IMR-90 (cell line): Measurements from ENCODE around the gene NFKBIA. TPM values are rescaled to one million over a fixed set of nuclear protein-coding genes. Genes with fewer than 3 reads are reported as not detected.

Experiments used
- ATAC-seq: fragments of 200-7000 bp; cut with Tn5 transposase; 2 replicates; pipeline ENCODE4 v1.9.1; 2020; ENCODE audit warnings: low read depth, mild to moderate bottlenecking, moderate library complexity
- BruUV-seq: library from RNA; stranded (reverse); fragments of 400-500 nt; replicated peaks from 2 replicates; lab custom pipeline; 2021; lab: Mats Ljungman, UMichigan
- CTCF ChIA-PET: fragments of 300-600 bp; formaldehyde crosslinking; extraction: SDS; loops from one replicate; lab custom pipeline; 2021; ENCODE audit warnings: antibody characterized with exemption; lab: Yijun Ruan, JAX
- POLR2A ChIA-PET: fragments of 300-600 bp; sonication (Branson Sonifier 250); formaldehyde crosslinking; loops from one replicate; lab custom pipeline; 2022; ENCODE audit warnings: antibody characterized with exemption; ENCODE audit not compliant: unreplicated experiment; lab: Charles Lee
- DNase-seq: peaks from one replicate; pipeline ENCODE4 v3.0.0; 2013
- H2AFZ ChIP-seq: replicated peaks from 2 replicates; pipeline ENCODE3; 2013; ENCODE audit warnings: low read length, mild to moderate bottlenecking; ENCODE audit not compliant: poor library complexity
- H2AK5ac ChIP-seq: 2 replicates; pipeline ENCODE4 v1.6.1; 2013; ENCODE audit warnings: low read depth, low read length, inconsistent platforms
- H2AK9ac ChIP-seq: replicated peaks from 2 replicates; pipeline ENCODE3; 2013; ENCODE audit warnings: mild to moderate bottlenecking, low read depth, low read length, moderate library complexity; ENCODE audit not compliant: poor library complexity
- H2BK120ac ChIP-seq: 2 replicates; pipeline ENCODE4 v1.6.1; 2013; ENCODE audit warnings: low read depth, low read length, inconsistent platforms
- H2BK15ac ChIP-seq: 3 replicates; pipeline ENCODE4 v1.6.1; 2013; ENCODE audit warnings: low read depth, low read length, inconsistent platforms
- H2BK20ac ChIP-seq: 2 replicates; pipeline ENCODE4 v1.6.1; 2013; ENCODE audit warnings: low read depth, mild to moderate bottlenecking, inconsistent platforms, low read length, moderate library complexity
- H2BK5ac ChIP-seq: 2 replicates; pipeline ENCODE4 v1.6.1; 2013; ENCODE audit warnings: mild to moderate bottlenecking, low read depth, low read length, inconsistent platforms; ENCODE audit not compliant: poor library complexity, severe bottlenecking
- H3K14ac ChIP-seq: replicated peaks from 2 replicates; pipeline ENCODE4 v1.6.1; 2013; ENCODE audit warnings: low read depth, low read length, inconsistent platforms
- H3K18ac ChIP-seq: 2 replicates; pipeline ENCODE4 v1.6.1; 2013; ENCODE audit warnings: low read depth, low read length, control low read depth
- H3K23ac ChIP-seq: 2 replicates; pipeline ENCODE4 v1.6.1; 2013; ENCODE audit warnings: low read depth, low read length, inconsistent platforms
- H3K27ac ChIP-seq: 2 replicates; pipeline ENCODE4 v1.5.1; 2013; ENCODE audit warnings: mild to moderate bottlenecking, control low read depth, low read length; ENCODE audit not compliant: insufficient read depth
- H3K27me3 ChIP-seq: 2 replicates; pipeline ENCODE4 v1.6.1; 2013; ENCODE audit warnings: low read length; ENCODE audit not compliant: control insufficient read depth, insufficient read depth
- H3K36me3 ChIP-seq: 2 replicates; pipeline ENCODE4 v1.6.1; 2013; ENCODE audit warnings: low read length, mixed read lengths; ENCODE audit not compliant: control insufficient read depth, insufficient read depth
- H3K4ac ChIP-seq: 2 replicates; pipeline ENCODE4 v1.6.1; 2013; ENCODE audit warnings: low read depth, low read length, inconsistent platforms
- H3K4me1 ChIP-seq: 2 replicates; pipeline ENCODE4 v1.6.1; 2013; ENCODE audit warnings: low read length, mixed read lengths; ENCODE audit not compliant: control insufficient read depth, insufficient read depth
- H3K4me2 ChIP-seq: 2 replicates; pipeline ENCODE4 v1.6.1; 2013; ENCODE audit warnings: low read depth, mild to moderate bottlenecking, control low read depth, low read length, moderate library complexity
- H3K4me3 ChIP-seq: 2 replicates; pipeline ENCODE4 v1.5.1; 2013; ENCODE audit warnings: low read depth, mild to moderate bottlenecking, control low read depth, low read length, moderate library complexity; ENCODE audit not compliant: insufficient read depth
- H3K56ac ChIP-seq: 2 replicates; pipeline ENCODE4 v1.6.1; 2013; ENCODE audit warnings: low read length, inconsistent platforms; ENCODE audit not compliant: insufficient read depth; ENCODE audit errors: extremely low read depth
- H3K79me1 ChIP-seq, 2 experiments: 2 replicates each; pipeline ENCODE4 v1.6.1; 2013; ENCODE audit warnings: low read length in 2 of 2, inconsistent platforms in 1 of 2, low read depth in 1 of 2
- H3K9ac ChIP-seq: 2 replicates; pipeline ENCODE4 v1.6.1; 2013; ENCODE audit warnings: low read depth, low read length, control low read depth
- H3K9me1 ChIP-seq: 2 replicates; pipeline ENCODE4 v1.6.1; 2013; ENCODE audit warnings: low read length, inconsistent platforms; ENCODE audit not compliant: insufficient read depth
- H3K9me3 ChIP-seq: 2 replicates; pipeline ENCODE4 v1.6.1; 2013; ENCODE audit warnings: low read length; ENCODE audit not compliant: control insufficient read depth, insufficient read depth
- H4K20me1 ChIP-seq: 2 replicates; pipeline ENCODE4 v1.6.1; 2013; ENCODE audit warnings: low read length, inconsistent platforms; ENCODE audit not compliant: insufficient read depth
- H4K5ac ChIP-seq: 2 replicates; pipeline ENCODE4 v1.6.1; 2013; ENCODE audit warnings: mild to moderate bottlenecking, low read depth, low read length, control low read depth
- H4K8ac ChIP-seq, 2 experiments: 2 replicates each; pipeline ENCODE4 v1.6.1; 2013; ENCODE audit warnings: low read depth in 2 of 2, low read length in 2 of 2, control low read depth in 1 of 2, inconsistent platforms in 1 of 2
- H4K91ac ChIP-seq: 2 replicates; pipeline ENCODE4 v1.6.1; 2013; ENCODE audit warnings: low read depth, low read length, inconsistent platforms; ENCODE audit not compliant: insufficient read depth
- FOS ChIP-seq: fragments of 150-350 bp; IDR thresholded peaks from 2 replicates; pipeline ENCODE4 v1.6.1; 2016; ENCODE audit warnings: low read depth, low read length
- MAFK ChIP-seq: IDR thresholded peaks from 2 replicates; pipeline ENCODE4 v1.6.1; 2012; ENCODE audit warnings: low read depth, low read length, improper control_type of control experiment
- USF2 ChIP-seq: fragments of 150-350 bp; IDR thresholded peaks from 2 replicates; pipeline ENCODE4 v1.6.1; 2017; ENCODE audit warnings: mild to moderate bottlenecking, antibody characterized with exemption, low read length, low read depth
- WGBS, 2 experiments: methylation state at CpG; one replicate each; pipeline versions ENCODE4 v1.1.5 to v1.1.7; 2013; ENCODE audit warnings: missing lambda C conversion rate in 2 of 2; ENCODE audit not compliant: insufficient read length in 1 of 2; ENCODE audit errors: extremely low coverage in 2 of 2; 5-methylcytosine and 5-hydroxymethylcytosine counted together
- dilution Hi-C: fragments of 300-500 bp; cut with HindIII; formaldehyde crosslinking; loops from one replicate; pipeline ENCODE4 v1.14.3; 2018; ENCODE audit warnings: low sequenced_read_pairs; ENCODE audit not compliant: unreplicated experiment
- in situ Hi-C: fragments of 300-500 bp; cut with MboI; formaldehyde crosslinking; loops from 3 replicates; pipeline ENCODE4 v1.14.3; 2019; ENCODE audit warnings: low sequenced_read_pairs, inconsistent platforms, mixed read lengths
- intact Hi-C: fragments of 100-400 bp; cut with micrococcal nuclease; formaldehyde crosslinking; loops from 2 replicates; pipeline ENCODE4 v1.10.0; 2022
- polyA plus RNA-seq, 3 experiments: library from polyadenylated mRNA; depleted of rRNA; stranded (reverse); fragments of >200 nt; gene quantifications; 2 replicates each; pipeline ENCODE4 v1.2.3, GENCODE V29; 2012; ENCODE audit warnings: low replicate concordance in 1 of 3
- total RNA-seq: library from RNA; depleted of rRNA; stranded (reverse); fragments of >200 nt; gene quantifications from 2 replicates; pipeline ENCODE4 v1.2.3, GENCODE V29; 2012

Gene NFKBIA
- total and polyA plus RNA-seq, 2 of the 4 experiments (the other 2 are of a cell fraction), result 71.1 to 97.1 TPM

DNA sequence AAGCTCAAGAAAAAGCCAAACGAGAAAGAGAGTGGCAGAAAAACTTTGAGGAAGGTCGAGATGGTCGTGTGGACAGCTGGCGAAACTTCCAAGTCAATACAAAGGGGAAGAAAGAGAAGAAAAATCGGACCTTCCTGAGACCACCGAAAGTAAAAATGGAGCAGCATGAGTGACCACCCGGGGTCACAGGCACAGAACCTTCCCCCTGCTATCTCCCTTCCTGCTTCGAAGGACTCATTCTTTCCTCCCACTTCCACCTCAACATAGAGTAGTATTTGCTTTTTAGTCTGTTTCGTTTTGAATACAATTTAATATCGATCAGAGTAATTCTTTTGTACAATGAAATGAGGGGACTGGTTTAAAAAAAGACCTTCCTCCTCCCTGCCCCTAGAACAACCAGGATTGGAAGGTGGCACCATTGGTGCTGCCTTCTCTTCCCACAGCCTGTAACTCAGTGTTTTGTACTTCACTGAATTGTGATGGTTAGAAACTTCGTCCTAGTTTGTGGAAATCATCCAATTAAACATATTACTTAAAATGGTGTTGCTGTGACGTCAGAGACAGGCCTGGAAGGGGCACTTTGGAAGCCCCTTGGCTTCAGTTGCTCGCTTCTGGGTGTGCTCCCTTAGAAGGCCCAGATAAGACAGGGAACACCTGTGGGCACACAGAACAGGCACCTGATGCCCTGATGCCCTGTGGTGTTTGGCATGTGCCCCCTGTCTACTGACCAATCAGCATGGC, 26.1 kb upstream of the NFKBIA start (continued):
- no peak for TF ChIP-seq FOS

DNA sequence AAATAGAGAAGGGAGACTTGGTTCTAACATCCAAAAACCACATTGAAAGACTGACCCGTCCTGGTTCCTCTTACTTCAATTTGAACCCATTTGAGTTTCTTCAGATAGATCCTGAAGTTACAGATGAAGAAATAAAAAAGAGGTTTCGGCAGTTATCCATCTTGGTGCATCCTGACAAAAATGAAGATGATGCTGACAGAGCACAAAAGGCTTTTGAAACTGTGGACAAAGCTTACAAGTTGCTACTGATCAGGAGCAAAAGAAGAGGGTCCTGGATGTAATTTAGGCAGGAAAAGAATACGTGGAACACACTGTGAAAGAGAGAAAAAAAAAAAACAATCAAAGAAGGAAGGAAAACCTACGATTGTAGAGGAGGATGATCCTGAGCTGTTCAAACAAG, 25.4 kb upstream of the NFKBIA start:
- WGBS, 2 experiments, result 58% methylated on average over 2 of the region's 4 CpGs; no CpG with 5 or more reads in 1 of the 2 experiments
- Histone ChIP-seq H2AK9ac (no peak overlapping the region), H3K4me1 (no peaks in the 10 kb centered on the region), H4K20me1 (no peaks in the 10 kb centered on the region), H3K9me3 (no peaks in the 10 kb centered on the region), H3K4me3 (no peak overlapping the region), H3K4ac (no peak overlapping the region), H2AFZ (no peak overlapping the region), H3K27me3 (no peaks in the 10 kb centered on the region), H3K79me1 (no peaks in the 10 kb centered on the region), H2BK20ac (no peak overlapping the region), H3K27ac (no peak overlapping the region), H3K56ac (no peak overlapping the region), H3K18ac (no peak overlapping the region), H4K8ac (no peak overlapping the region), H3K36me3 (no peaks in the 10 kb centered on the region), H4K91ac (no peak overlapping the region), H2AK5ac (no peak overlapping the region), H3K9me1 (no peaks in the 10 kb centered on the region), H3K14ac (no peak overlapping the region), H3K4me2 (peak overlapping the region; percentile 54; the same call in 1 of the 2 replicates), H2BK120ac (no peak overlapping the region), H2BK15ac (no peak overlapping the region), H3K9ac (no peak overlapping the region), H4K5ac (no peak overlapping the region), H2BK5ac (no peak overlapping the region), H3K23ac (no peak overlapping the region)
- in situ Hi-C loops (loop anchor here (10.0 kb wide), 1 partner anchor 255 kb away; no protein-coding TSS in a partner anchor), dilution Hi-C loops (loop anchor here (25.0 kb wide), 1 partner anchor 257 kb away; no protein-coding TSS in a partner anchor), intact Hi-C loops (no loop called here)
- TF ChIP-seq MAFK (peak; percentile 20; the same call in 1 of the 2 replicates), USF2 (no peak)
- ATAC-seq, result no peak
- CTCF ChIA-PET, result interaction anchor here (1.4 kb wide), 1 partner anchor 9 kb away, joined by 3 read pairs; no protein-coding TSS in a partner anchor
- no TSS peak for BruUV-seq
- POLR2A ChIA-PET, result no interaction called here
- no peak for DNase-seq
